Vagina (tissue), 2 donors: ENCODE data around the gene PLK3.

Source experiments
- POLR2A ChIP-seq, 2 donors: fragments of 450-650 bp; IDR thresholded peaks; one replicate each; pipeline ENCODE4 v1.6.1; 2017; ENCODE audit warnings: antibody characterized with exemption in 2 of 2, mild to moderate bottlenecking in 2 of 2, moderate library complexity in 2 of 2
- TF ChIP-seq, protein P1 (sequence below), 3 experiments: fragments of 450-650 bp in 2 of 3; fragments of 200-600 bp in 1 of 3; sonication (generic) in 1 of 3; IDR thresholded peaks; one replicate each; pipeline ENCODE4 v1.5.1; 2017 to 2019; ENCODE audit warnings: antibody characterized with exemption in 3 of 3, mild to moderate bottlenecking in 2 of 3, moderate library complexity in 2 of 3

DNA sequence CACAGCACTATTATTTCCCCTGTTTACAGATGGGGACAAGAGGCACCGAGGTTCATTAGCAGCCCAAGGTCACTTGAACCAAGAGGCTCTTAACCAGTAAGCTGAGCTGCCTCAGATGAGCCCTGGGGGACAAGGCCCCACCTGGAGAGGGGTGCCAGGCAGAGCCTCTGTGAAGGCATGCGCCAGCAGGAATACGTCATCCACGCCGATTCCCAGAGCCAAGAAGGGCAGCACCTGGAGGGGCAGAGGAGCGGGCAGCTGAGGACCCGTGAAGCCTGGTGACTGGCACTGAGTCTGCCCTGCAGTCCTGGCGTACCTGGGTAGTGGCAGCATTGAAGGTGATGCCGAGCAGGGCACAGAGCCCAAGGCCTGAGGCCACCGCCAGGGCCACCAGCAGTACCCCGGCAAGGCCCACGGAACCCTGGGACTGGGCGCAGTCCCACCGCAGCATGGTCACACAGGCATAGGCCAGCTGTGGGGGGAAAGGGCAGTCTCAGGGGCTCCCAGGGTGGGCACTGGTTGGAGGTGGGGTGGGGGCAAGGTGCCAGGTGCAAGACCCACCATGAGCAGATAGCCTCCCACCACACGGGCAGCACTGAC, 28.8 kb downstream of the PLK3 start:
- TF ChIP-seq, protein P1, sequence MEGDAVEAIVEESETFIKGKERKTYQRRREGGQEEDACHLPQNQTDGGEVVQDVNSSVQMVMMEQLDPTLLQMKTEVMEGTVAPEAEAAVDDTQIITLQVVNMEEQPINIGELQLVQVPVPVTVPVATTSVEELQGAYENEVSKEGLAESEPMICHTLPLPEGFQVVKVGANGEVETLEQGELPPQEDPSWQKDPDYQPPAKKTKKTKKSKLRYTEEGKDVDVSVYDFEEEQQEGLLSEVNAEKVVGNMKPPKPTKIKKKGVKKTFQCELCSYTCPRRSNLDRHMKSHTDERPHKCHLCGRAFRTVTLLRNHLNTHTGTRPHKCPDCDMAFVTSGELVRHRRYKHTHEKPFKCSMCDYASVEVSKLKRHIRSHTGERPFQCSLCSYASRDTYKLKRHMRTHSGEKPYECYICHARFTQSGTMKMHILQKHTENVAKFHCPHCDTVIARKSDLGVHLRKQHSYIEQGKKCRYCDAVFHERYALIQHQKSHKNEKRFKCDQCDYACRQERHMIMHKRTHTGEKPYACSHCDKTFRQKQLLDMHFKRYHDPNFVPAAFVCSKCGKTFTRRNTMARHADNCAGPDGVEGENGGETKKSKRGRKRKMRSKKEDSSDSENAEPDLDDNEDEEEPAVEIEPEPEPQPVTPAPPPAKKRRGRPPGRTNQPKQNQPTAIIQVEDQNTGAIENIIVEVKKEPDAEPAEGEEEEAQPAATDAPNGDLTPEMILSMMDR (IDR thresholded peaks at IDR 0.05) = no peak
- TF ChIP-seq POLR2A (IDR thresholded peaks at IDR 0.05) = no peak
